MCF 10A (cell line): Measurements from ENCODE around the gene MAP1A. TPM values are rescaled to one million over a fixed set of nuclear protein-coding genes. Genes with fewer than 3 reads are reported as not detected.

Experiments
- BruUV-seq: library from RNA; stranded (reverse); fragments of 400-500 nt; replicated peaks from 2 replicates; lab custom pipeline; 2021; lab: Mats Ljungman, UMichigan
- CTCF ChIA-PET: fragments of 300-600 bp; sonication (Branson Sonifier 250); formaldehyde crosslinking; extraction: SDS; loops from one replicate; lab custom pipeline; 2021; ENCODE audit warnings: antibody characterized with exemption, inconsistent platforms; lab: Yijun Ruan, JAX
- POLR2A ChIA-PET: fragments of 300-600, 350-650 bp; sonication (Branson Sonifier 250); formaldehyde crosslinking; extraction: SDS; loops from one replicate; lab custom pipeline; 2020; ENCODE audit warnings: antibody characterized with exemption, inconsistent platforms; lab: Yijun Ruan, JAX
- DNase-seq: peaks from one replicate; pipeline ENCODE4 v3.0.0-alpha.2; 2018; ENCODE audit not compliant: unreplicated experiment
- H3K27ac Mint-ChIP-seq: one replicate; pipeline ENCODE4 v1.8.0; 2022; ENCODE audit warnings: mild to moderate bottlenecking, low read depth, mixed read lengths; ENCODE audit not compliant: unreplicated experiment
- H3K27me3 Mint-ChIP-seq: one replicate; pipeline ENCODE4 v1.8.0; 2022; ENCODE audit warnings: mixed read lengths; ENCODE audit not compliant: insufficient read depth, unreplicated experiment
- H3K36me3 Mint-ChIP-seq: one replicate; pipeline ENCODE4 v1.8.0; 2022; ENCODE audit warnings: mild to moderate bottlenecking, moderate library complexity, mixed read lengths; ENCODE audit not compliant: insufficient read depth, unreplicated experiment
- H3K4me1 Mint-ChIP-seq: one replicate; pipeline ENCODE4 v1.8.0; 2022; ENCODE audit warnings: mixed read lengths; ENCODE audit not compliant: insufficient read depth, unreplicated experiment
- H3K4me3 Mint-ChIP-seq: one replicate; pipeline ENCODE4 v1.8.0; 2022; ENCODE audit warnings: mild to moderate bottlenecking, moderate library complexity, mixed read lengths; ENCODE audit not compliant: unreplicated experiment
- H3K9me3 Mint-ChIP-seq: one replicate; pipeline ENCODE4 v1.8.0; 2022; ENCODE audit warnings: mixed read lengths; ENCODE audit not compliant: unreplicated experiment
- CTCF ChIP-seq: fragments of 200-600 bp; IDR thresholded peaks from one replicate; pipeline ENCODE4 v1.8.0; 2022; ENCODE audit warnings: antibody characterized with exemption, mild to moderate bottlenecking; ENCODE audit not compliant: unreplicated experiment
- intact Hi-C: fragments of 100-400 bp; cut with micrococcal nuclease; formaldehyde crosslinking; loops from 2 replicates; pipeline ENCODE4 v1.14.1; 2022
- total RNA-seq: library from RNA; stranded (reverse); gene quantifications from 2 replicates; pipeline ENCODE4 v1.2.3, GENCODE V29; 2022

The MAP1A gene
- total RNA-seq, 1 experiment from 2014 or later = 0.09 TPM

GRCh38 chr15:43516801-43517353, 531 bp upstream of the MAP1A start:
- intact Hi-C loops = no loop called here
- peaks cover 14% of the 10 kb centered on the region for H3K4me1 Mint-ChIP-seq
- no TSS peak for BruUV-seq
- H3K4me3 Mint-ChIP-seq = no peak overlapping the region
- TF ChIP-seq CTCF = no peak
- DNase-seq = no peak
- peaks cover 28% of the 10 kb centered on the region for H3K27me3 Mint-ChIP-seq
- no peaks in the 10 kb centered on the region for H3K36me3 Mint-ChIP-seq
- H3K27ac Mint-ChIP-seq = no peak overlapping the region
- ChIA-PET POLR2A (no interaction called here), CTCF (interaction anchor here (0.9 to 1.2 kb wide), 2 partner anchors 76 to 113 kb away, joined by 4 to 5 read pairs; no protein-coding TSS in a partner anchor)
- no peaks in the 10 kb centered on the region for H3K9me3 Mint-ChIP-seq

GRCh38 chr15:43518197-43518761, 871 bp downstream of the MAP1A start:
- ChIA-PET POLR2A (interaction anchor here (0.5 kb wide), 1 partner anchor 18 kb away, joined by 3 read pairs; no protein-coding TSS in a partner anchor), CTCF (no interaction called here)
- intact Hi-C loops = no loop called here
- Mint-ChIP-seq H3K36me3 (no peaks in the 10 kb centered on the region), H3K9me3 (no peaks in the 10 kb centered on the region), H3K27me3 (peaks cover 42% of the 10 kb centered on the region), H3K4me1 (peaks cover 14% of the 10 kb centered on the region), H3K27ac (no peak overlapping the region), H3K4me3 (no peak overlapping the region)
- no TSS peak for BruUV-seq
- no peak for TF ChIP-seq CTCF
- no peak for DNase-seq

- DNase-seq = no peak
- no peak for TF ChIP-seq CTCF
- Mint-ChIP-seq H3K27me3 (peaks cover 46% of the 10 kb centered on the region), H3K27ac (no peak overlapping the region), H3K9me3 (no peaks in the 10 kb centered on the region), H3K36me3 (no peaks in the 10 kb centered on the region), H3K4me1 (peaks cover 14% of the 10 kb centered on the region), H3K4me3 (no peak overlapping the region)
- POLR2A ChIA-PET = no interaction called here
- intact Hi-C loops = no loop called here
- CTCF ChIA-PET = no interaction called here
- BruUV-seq = no TSS peak
These were observed 1.8 kb downstream of the MAP1A start for GRCh38 chr15:43519196-43519595.

- BruUV-seq = no TSS peak
- Mint-ChIP-seq H3K27ac (no peak overlapping the region), H3K4me3 (no peak overlapping the region), H3K27me3 (peaks cover 46% of the 10 kb centered on the region), H3K4me1 (peaks cover 14% of the 10 kb centered on the region), H3K9me3 (no peaks in the 10 kb centered on the region), H3K36me3 (no peaks in the 10 kb centered on the region)
- POLR2A ChIA-PET = no interaction called here
- CTCF ChIA-PET = interaction anchor here (0.6 kb wide), 1 partner anchor 26 kb away, joined by 3 read pairs; no protein-coding TSS in a partner anchor
- no peak for TF ChIP-seq CTCF
- intact Hi-C loops = no loop called here
- no peak for DNase-seq
These were observed 2.7 kb downstream of the MAP1A start for GRCh38 chr15:43520138-43520537.
